BE2C (cell line): ENCODE measurements around the gene PSME3.

Source experiments
- DNase-seq: peaks from one replicate; pipeline ENCODE4 v3.0.0-alpha.2; 2020
- H3K27me3 ChIP-seq: fragments of 250-450 bp; sonication (Bioruptor Pico); 2 replicates; pipeline ENCODE4 v1.5.1; 2020; ENCODE audit warnings: mild to moderate bottlenecking
- H3K36me3 ChIP-seq: fragments of 250-450 bp; sonication (Bioruptor Pico); 2 replicates; pipeline ENCODE4 v1.5.1; 2020; ENCODE audit warnings: mild to moderate bottlenecking
- H3K4me1 ChIP-seq: fragments of 250-450 bp; sonication (Bioruptor Pico); 2 replicates; pipeline ENCODE4 v1.5.1; 2020
- H3K4me3 ChIP-seq: 2 replicates; pipeline ENCODE4 v1.5.1; 2011; ENCODE audit warnings: low read depth, low read length
- H3K9me3 ChIP-seq: fragments of 250-450 bp; sonication (Bioruptor Pico); 2 replicates; pipeline ENCODE4 v1.5.1; 2020
- TF ChIP-seq, protein P1 (sequence below): IDR thresholded peaks from 2 replicates; pipeline ENCODE4 v1.5.1; 2012; ENCODE audit warnings: mild to moderate bottlenecking, low read depth, low read length

The PSME3 gene

GRCh38 chr17:42797067-42798007 lies 35.9 kb upstream of the PSME3 start:
- Histone ChIP-seq H3K27me3 (peaks cover 8% of the 10 kb centered on the region), H3K36me3 (no peaks in the 10 kb centered on the region)

GRCh38 chr17:42798011-42798382 lies 35.2 kb upstream of the PSME3 start:
- H3K4me1 ChIP-seq = no peaks in the 10 kb centered on the region
- H3K27me3 ChIP-seq = peaks cover 15% of the 10 kb centered on the region
- no peaks in the 10 kb centered on the region for H3K36me3 ChIP-seq
- peaks cover 6% of the 10 kb centered on the region for H3K9me3 ChIP-seq
- H3K4me3 ChIP-seq = peak overlapping the region; percentile 95
- no peak for DNase-seq
- TF ChIP-seq, protein P1, sequence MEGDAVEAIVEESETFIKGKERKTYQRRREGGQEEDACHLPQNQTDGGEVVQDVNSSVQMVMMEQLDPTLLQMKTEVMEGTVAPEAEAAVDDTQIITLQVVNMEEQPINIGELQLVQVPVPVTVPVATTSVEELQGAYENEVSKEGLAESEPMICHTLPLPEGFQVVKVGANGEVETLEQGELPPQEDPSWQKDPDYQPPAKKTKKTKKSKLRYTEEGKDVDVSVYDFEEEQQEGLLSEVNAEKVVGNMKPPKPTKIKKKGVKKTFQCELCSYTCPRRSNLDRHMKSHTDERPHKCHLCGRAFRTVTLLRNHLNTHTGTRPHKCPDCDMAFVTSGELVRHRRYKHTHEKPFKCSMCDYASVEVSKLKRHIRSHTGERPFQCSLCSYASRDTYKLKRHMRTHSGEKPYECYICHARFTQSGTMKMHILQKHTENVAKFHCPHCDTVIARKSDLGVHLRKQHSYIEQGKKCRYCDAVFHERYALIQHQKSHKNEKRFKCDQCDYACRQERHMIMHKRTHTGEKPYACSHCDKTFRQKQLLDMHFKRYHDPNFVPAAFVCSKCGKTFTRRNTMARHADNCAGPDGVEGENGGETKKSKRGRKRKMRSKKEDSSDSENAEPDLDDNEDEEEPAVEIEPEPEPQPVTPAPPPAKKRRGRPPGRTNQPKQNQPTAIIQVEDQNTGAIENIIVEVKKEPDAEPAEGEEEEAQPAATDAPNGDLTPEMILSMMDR = no peak

More at GRCh38 chr17:42797067-42798007, 35.9 kb upstream of the PSME3 start:
- H3K4me1 ChIP-seq = no peaks in the 10 kb centered on the region
- TF ChIP-seq, protein P1 = no peak
- H3K9me3 ChIP-seq = peaks cover 6% of the 10 kb centered on the region
- H3K4me3 ChIP-seq = peak overlapping the region; percentile 95
- DNase-seq = no peak

DNA sequence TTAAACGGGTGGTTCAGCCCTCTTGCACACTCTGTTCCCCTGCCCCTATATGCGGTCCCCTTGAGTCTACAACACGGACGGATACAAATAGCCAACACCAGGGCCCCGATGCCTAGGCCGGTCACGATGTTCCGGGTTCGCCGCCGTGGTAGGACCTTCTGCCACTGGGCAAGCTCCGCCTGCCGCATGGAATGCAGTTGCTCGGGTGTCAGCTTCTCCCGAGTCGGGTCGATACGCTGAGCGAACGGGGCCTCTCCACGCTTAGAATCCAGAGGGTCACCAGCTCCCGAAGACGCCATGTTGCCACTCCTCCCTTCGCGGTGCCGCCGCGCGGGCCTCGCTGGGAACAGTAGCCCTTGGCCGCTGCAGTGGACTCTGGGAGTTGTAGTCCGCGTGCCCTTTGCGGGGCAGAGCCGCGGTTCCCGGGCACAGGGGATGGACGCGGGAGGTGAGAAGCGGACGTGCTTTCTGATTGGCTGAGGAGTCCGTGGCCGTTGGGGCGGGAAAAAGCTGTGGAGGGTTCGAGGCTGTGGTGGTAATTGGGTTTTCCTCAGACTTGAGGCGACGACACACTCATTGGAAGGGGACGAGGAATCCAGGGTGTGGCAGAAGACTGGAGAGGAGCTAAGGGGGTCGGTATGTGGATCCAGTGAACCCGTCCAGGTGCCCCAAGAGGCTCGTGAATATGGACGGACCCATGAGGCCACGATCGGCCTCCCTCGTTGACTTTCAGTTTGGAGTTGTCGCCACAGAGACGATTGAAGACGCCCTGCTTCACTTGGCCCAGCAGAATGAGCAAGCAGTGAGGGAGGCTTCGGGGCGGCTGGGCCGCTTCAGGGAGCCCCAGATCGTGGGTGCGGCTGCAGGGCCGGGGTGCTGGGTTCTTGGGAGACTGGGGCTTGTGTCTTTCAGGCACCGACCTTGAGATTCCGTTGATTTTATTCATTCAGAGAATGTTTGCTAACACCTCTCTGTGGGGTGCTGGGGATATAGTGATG lies 34.5 kb upstream of the PSME3 start, which contains the start of the genes CNTD1 and COA3:
Gene CNTD1 (plus strand): TSS at position 479 of the 998 bp plus-strand sequence. CDS start 207 bp downstream, at position 686.
Gene COA3 (minus strand): TSS at position 322 of the 998 bp plus-strand sequence. CDS start 23 bp downstream, at position 299.
- H3K36me3 ChIP-seq = no peaks in the 10 kb centered on the region
- H3K27me3 ChIP-seq = peaks cover 18% of the 10 kb centered on the region
- DNase-seq = peak; percentile 93
- TF ChIP-seq, protein P1 = no peak
- H3K4me3 ChIP-seq = peak within 1 kb of the TSS; percentile 95
- H3K9me3 ChIP-seq = peaks cover 6% of the 10 kb centered on the region
- H3K4me1 ChIP-seq = no peaks in the 10 kb centered on the region

- Histone ChIP-seq H3K27me3 (peaks cover 25% of the 10 kb centered on the region), H3K9me3 (peaks cover 6% of the 10 kb centered on the region), H3K4me1 (no peaks in the 10 kb centered on the region), H3K4me3 (no peak overlapping the region), H3K36me3 (no peaks in the 10 kb centered on the region)
- DNase-seq = no peak
- TF ChIP-seq, protein P1 = no peak
Observed at GRCh38 chr17:42803074-42803883, 29.9 kb upstream of the PSME3 start.

DNA sequence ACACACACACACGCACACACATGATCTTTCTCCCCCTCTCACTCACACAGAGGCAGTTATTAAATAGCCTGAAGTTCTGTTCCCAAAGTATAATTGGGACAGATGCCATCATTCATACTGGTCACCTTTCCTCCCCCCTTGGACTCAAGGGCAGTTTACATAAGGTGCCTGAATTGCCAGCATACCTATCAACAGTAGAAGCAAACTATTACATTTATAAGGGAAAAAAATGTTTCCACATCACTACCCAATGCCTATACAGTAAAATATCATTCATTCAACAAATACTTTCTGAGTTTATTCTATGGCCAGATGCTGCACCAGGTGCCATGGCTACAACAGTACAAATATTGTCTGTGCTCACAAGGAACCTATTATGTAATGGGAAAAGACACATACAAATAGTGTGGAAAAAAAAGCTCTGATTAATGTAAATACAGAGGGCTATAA lies 28.3 kb upstream of the PSME3 start:
- Histone ChIP-seq H3K27me3 (peaks cover 25% of the 10 kb centered on the region), H3K4me3 (no peak overlapping the region), H3K36me3 (no peaks in the 10 kb centered on the region), H3K4me1 (no peaks in the 10 kb centered on the region), H3K9me3 (no peaks in the 10 kb centered on the region; the same call in 1 of the 2 replicates)
- no peak for DNase-seq
- TF ChIP-seq, protein P1 = no peak
